HG03066 (cell line): ENCODE measurements around the gene KCNQ1.

Experiments used
- ATAC-seq: cut with Tn5 transposase; IDR thresholded peaks from one replicate; pipeline ENCODE4 v1.9.1; 2021; ENCODE audit warnings: low read depth; ENCODE audit not compliant: unreplicated experiment

The KCNQ1 gene

DNA sequence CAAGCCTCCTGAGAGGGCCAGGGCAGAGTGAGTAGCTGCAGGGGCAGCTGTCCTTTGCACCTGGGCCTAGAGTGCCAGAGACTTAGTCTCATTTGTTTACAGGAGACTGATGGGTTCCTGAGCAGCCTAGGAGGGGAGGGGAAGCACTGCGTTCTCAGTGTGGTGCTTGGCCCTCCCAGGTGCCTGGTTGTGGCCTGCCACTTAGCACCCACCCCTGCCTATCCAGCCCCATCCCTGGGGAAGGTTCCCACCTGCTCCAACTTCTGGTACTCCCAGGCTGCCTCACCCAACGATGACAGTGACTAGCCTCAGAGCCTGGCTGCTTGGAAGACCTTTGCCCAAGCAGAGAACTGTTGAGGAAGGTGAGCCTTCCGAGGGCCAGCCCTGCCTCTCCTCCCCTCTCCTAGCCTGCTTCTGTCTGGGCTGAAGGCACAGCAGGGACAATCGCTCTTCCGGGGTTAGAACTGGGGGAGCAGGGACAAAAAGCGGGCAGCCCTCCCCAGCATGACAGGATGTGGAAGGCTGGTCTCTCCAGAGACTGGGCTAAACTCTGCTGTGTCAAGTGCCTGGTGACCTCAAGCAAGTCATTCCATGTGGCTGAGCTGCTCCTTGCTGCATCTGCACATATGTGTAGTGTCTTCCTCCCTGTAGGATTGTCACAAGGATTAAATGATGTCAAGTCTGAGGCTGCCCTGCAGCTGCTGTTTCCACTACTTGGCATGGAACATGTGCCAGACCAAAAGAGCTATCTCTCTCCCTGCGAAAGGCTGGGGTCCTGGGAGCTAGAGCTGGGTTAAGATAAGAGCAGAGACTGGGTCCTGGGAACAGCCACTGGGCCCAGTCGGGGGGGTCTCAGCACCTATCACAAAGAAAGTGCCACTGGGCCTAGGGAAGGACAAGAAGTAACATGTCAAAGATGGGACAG, 245.1 kb downstream of the KCNQ1 start:
- no peak for ATAC-seq

DNA sequence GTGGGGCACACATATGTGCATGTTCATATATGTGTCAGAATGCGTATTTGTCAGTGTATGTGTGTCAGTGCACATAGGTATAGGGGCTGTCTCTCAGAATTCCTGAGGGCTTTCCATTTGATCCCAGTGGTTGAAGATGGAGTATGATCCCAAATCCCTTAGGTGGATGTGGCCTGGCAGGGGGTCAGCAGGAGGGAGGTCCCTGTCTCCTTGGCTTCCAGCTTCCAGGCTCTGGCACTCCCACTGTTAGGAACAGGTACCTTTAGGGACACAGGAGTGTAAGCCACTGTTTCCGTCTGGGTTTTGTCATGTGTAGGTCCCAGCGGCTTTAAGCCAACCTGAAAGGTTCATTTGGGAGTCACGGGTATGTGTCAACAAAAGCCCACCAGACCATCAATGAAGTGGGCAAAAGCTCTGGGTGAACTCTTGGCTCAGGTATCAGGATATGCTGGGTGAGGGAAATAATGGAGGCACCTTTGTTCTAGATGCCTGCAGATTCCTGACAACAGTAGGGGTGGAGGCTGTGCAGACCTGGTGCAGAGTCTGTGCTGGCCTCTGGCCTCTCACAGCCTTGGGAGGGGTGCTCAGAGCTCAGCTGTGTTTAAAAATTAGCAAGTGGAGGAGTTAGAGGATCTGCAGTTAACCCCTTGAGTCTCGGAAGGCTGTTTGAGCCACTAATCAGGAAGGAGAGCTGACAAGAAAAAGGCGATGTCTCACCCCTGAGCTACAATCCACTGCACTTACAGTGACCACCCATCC, 246.0 kb downstream of the KCNQ1 start:
- ATAC-seq = no peak

DNA sequence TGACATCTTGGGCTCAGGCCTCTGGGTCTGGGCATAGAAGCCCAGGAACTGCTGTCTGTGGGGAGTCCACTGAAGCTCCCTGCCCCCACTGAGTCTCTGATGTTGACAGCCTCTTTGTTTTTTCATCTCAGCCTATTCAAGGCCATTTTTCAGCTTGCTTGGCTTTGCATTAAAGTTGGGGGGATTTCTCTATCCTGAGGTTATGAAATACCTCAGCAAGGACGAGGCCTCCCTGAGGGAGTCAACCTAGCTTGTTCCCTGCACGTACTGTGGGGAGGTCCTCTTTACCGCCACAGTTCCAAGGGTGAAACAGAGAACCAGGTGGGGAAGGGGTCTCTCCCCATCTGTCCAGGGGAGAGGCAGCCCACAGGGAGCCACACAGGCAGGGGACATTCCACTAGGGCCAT, 246.6 kb downstream of the KCNQ1 start:
- ATAC-seq = no peak

DNA sequence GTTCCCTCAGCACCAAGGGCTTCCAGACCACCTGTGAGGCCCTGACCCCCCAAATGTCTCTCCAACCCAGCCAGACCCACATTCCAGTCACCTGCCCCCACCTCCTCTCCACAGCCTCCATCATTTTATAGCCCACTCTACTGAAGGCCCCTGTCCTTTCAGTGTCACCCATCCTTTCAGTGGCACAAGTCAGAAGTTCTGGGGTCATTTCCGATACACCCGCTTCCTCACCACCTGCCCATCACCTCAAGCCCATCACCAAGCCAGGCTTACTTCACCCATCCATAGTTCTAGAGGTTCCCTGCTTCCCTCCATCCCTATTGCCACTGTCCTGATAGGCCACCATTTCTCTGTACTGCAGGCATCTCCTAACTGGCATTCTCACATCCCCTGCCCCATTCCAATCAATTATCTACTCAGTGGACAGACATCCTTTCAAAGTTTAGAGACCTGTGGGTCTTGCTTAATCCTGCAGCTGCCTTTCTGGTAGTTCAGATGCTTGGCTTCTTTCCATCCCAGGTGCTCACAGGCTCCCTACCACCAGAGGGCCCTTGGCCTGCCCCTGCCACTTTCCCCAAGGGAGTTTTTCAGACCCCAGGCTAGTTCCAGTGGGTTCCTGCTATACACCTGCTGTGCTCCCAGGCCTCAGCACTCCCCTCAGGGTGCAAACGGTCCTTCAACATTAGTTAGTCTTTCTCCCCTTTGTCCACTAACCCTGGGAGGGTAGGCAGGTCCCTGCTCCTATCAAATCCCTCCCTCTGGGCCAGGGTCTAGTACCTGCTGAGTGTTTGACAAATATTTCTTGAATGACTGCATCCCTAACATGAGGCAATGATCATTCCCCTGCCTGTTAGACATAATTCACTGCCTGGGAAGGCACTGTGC, 247.4 kb downstream of the KCNQ1 start:
- ATAC-seq = no peak

DNA sequence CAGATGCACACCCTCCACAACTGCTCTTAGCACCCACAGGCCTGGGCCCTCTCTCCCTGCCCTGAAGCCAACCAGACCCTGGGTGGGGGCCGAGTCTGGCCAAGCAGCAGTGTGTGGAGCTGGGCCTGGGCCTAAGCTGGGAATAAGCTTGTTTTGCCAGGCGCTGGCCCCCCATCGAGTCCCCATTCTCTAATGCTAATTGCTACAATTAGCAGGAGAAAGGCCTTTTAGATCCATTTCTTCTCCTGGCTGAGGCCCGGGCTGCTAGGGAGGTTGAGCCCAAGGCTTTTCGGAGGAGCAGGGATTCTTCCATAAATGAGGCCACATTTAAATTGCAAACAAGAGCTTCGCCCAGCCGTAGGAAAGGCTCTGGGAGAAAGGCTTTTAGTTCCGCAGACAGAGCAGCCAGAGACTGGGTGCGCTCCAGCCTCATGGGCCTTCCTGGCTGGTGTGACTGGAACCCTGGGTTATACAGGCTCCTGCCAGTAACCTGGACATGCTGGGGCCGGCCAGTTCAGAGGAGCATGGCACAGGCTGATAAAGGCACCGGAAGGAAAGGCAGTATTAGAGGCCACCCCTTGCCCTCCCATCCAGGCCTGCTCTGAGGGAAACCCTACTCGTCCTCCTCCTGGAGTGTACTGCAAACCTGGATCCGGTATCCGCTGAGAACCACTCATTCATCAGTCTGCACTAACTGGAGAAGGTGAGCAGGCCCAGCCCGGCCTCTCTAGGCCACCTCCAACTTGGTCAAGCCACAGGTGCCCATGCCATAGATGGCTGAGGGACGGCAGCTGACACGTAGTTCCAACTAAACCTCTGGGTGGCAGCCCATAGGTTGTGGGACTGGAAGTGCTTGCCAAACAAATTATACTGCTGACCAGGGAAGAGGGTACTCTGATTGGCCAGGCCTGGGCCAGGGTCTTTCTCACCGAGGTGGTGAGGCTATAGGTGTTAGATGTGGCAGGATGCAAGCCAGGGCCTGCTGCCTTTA, 248.8 kb downstream of the KCNQ1 start:
- ATAC-seq = no peak

DNA sequence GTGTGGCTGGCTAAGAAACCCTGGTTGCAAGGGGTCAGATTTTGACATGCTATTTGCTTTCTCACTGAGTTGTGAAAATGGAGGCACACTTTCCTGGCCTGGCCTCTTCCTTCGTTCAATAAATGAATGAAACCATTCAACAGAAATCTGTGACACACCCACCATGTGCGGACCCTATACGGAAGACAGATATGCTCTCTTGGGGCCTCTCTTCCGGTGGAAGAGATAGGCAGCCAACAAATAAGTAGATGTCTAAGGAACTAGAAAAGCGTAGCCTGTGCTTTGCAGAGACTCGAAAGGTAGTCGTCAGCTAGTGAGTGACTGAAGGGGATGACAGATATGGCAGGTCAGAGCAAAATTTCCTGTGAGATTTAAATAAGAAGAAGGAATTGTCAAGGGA, 249.7 kb downstream of the KCNQ1 start:
- ATAC-seq = no peak

DNA sequence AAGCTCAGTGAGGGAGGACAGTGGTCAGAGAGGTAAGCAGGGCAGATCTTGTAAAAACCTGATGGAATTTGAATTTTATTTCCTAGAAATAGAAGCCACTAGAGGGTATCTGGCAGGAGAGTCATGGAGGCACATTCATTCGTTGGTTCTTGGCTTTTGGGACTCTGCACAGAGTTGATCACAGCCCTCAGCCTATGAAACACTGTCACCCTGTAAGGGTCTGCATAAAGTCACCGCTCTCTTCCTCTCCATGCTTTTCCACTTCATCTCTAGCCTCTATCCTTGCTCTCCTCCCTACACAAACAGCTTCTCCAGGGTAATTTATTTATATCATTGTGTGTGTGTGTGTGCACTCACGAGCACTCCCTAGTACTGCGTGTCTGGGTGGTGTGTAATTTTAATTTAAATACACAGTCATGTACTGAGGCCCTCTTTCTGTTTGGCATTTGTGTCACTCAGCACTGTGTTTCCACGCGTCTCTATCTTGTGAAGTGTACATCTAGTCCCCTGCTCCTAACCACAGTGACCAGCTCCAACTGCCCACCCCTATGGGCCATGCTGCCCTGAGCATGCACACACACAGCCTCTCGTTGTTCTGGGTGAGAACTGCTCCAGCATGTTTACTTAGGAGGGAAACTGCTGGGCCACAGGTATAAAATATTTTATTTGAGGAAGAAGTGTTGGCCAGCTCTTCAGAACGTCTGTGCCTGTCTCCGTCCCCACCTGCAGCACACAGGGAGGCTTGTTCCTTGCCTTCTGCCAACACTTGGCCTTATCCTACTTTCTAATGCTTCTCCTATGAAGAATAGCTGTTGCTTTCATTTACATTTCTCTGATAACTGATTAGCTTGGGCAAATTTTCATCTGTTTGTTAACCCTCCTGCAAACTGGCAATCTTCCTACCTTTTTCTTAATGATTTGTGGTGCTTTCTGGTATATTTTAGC, 250.5 kb downstream of the KCNQ1 start:
- ATAC-seq = no peak

DNA sequence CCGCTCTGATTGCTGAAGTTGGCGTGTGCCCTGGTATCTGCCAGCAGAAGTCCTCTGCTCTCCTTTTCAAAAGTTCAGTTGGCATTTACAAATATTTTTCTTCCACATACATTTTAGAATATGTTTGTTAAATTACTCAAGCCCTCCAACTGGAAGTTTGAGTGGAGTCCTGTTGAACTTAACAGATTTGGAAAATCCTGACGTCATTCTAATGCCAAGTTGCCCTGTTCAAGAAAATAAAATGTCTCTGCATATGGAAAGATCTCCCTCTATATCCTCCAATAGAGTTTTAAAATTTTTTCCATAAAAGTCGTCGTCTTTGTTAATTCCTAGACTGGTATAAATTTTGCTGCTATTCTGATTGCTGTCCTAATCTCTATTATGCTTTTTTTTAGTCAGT, 251.6 kb downstream of the KCNQ1 start:
- ATAC-seq = no peak

DNA sequence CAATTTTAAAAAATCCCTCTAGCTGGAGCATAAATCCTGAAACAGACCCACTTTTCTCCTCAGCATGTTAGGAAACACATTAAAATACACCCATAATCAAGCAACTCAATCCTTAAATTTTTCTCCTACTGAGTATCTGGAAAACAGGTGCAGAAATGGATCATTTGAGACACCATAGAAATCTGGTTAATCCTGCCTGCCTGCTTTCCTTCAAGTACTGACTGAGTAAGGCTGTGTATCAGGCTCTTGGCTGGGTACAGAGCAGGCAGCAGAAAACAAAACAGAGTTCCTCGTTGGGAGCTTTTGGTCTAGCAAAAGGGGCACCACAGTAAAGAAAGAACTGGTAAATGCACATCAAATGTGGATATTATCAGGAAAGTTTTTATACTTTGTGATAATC, 253.1 kb downstream of the KCNQ1 start:
- no peak for ATAC-seq

DNA sequence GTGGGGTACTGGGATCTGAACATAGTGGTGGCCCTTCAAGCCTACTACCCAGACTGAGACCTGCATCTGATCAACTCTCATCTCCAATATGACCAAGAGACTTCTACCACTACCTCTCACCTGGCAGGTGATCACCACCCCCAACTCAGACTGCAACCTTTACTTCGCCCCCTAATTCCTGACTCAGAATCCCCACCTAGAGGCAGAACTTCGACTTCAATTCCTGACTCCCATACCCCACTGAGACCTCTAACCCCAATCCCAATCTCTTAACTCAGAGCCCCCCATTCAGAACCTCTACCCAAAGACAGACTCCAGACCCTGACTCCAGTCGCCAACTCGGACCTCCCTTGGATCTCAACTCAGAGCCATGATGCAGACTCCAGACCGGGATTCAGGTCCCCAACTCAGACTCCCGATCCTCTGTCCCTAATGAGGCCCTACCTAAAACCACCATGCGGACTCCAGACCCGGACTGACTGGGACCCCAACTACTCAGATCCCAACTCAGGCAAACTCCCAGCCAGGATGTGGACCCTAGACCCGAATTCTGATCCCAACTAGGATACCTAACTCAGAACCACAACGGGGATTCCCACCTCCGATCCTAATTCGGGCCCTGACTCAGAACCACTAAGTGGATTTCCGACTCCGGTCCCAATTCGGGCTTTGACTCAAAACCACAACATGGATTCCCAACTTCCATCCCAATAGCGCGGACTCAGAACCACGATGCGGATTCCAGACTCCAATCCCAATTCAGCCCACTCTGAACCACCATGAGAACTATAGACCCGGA, 253.8 kb downstream of the KCNQ1 start:
- ATAC-seq = no peak

DNA sequence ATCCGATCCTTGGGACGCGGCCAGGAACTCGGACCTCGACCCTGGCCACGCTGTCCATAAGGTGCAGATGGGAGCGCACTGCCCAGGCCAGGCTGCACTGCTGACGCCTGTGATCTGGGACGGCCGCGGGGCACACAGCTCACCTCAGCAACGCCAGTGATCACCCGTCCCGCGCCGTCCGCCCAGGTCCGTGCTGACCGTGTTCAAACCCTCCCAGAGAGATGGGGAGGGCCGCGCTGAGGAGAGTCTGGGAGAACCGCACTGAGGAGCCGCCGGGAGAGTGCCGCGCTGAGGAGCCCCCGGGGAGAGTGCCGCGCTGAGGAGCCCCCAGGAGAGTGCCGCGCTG, 254.3 kb downstream of the KCNQ1 start:
- no peak for ATAC-seq

DNA sequence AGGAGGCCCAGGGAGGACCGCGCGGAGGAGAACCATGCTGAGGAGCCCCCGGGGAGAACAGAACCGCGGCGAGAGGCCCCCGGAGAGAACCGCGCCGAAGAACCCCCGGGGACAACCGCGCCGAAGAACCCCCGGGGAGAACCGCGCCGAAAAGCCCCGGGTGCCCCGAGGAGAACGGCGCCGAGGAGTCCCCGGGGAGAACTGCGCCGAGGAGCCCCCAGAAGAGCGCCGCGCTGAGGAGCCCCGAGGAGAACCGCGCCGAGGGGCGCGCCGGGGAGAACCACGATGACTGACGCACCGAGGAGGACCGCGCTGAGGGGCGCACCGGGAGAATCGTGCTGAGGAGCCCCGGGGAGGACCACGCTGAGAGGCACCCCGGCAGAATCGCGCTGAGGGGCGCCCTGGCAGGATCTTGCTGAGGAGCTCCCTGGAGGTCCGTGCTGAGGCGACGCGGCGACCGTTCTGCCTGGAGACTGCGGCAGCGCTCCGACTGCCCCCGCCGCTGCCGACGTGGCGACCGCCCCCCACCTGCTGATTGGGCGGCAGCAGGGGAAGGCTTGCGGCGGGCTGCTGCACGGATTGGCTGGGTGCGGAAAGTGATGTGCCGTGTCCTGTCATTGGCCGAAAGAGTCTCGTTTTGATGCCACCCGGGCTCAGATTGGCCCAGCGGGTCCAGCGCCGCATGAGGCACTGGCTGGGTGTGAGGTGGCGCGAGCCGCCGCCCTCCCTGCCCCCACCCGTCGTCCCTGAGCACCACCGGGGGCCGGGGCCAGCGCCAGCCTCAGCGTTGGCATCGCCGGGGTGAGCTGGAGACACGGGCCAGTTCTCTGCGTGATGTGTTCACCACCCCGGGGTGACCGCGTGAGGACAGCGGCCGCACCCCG, 255.0 kb downstream of the KCNQ1 start, which contains the start of gene KCNQ1OT1:
KCNQ1OT1 (minus strand) TSS at position 464 of the 884 bp plus-strand sequence.
- ATAC-seq = peak; percentile 88

DNA sequence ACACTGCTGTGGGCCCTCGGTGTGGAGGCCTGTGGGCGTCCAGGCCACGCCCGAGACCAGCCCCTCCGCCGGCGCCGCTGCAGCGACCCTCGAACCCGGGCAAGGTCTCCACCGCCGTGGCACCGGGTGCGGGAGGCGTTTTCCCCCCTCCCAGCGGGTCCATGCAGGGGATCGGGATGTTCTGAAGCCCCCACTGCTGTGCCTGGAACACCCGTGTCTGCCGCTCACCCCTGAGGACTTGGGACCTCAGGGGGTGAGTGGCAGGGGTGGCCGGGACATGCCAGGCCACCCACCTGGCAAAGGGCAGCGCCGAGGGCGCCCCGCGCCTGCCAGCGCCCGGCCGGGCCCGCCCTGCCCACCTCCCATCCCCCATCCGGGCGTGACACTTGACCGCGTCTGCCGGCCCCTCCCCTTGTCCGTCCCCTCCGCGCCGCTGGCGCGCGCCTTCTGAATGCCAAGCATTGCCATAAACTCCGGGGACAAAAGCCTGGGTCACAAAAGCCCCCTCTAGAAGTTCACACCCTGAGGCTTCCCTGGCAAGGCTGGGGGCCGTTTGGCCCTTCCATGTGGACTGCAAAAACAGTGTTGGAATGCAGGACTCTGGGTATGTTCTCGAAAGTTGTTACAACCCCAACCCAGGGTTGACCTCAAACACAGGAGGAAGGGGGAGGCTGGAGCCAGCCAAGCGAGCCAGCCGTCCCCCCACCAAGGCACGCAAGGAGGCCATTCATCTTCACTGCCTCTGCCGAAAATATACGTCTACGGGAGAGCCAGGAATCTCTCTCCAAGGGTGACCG, 255.8 kb downstream of the KCNQ1 start:
- ATAC-seq = peak; percentile 45

DNA sequence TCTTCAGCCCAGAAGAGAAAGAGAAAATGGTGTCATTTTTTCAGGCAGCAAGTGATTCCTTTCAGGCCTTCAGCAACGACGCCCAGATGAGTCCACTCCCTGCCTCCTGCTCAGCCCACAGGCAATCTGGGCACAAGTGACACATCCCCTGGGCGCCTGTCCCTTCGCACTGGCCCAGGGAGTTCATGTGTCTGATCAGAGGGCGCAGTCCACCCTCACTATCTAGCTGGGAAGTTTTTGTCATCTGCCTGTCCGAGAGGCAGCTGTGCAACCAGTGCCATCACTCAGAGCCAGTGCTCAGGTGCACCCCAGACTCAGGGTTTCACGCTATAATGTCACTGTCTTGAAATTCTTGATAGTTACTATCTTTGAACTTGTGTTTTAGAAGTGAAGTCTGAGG, 256.4 kb downstream of the KCNQ1 start:
- no peak for ATAC-seq

DNA sequence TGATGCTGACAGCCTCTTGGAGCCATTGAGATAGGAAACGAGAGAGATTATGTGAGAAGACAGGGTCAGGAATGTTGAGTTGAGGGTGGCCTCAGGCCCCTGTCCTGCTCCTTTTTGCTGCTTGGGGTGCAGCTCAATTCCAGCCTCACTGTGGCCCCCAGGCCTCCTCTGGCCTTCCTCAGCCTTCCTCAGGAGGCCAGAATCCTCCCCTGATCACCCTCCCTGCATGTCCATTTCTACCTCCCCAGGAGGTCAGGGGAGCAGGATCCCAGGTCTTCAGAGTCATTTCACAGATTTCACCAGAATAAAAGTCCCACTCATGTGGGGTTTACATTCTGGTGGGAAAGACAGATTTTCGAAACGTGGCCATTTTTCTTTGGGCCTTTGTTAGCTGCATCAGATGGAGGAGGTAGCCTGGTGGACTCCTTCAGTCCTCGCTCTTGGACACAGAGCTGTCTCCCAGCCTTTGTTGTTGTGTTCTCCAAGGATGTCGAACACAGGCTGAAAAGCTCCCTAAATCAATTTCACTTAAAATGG, 257.2 kb downstream of the KCNQ1 start:
- ATAC-seq = no peak
